MM.1S (cell line): ENCODE results near the gene CILP2.

ENCODE experiments used
- DNase-seq: peaks from one replicate; pipeline ENCODE4 v3.0.0-alpha.2; 2015
- H2AFZ ChIP-seq: fragments of 300-600 bp; sonication (generic); 2 replicates; pipeline ENCODE4 v1.6.0; 2016; ENCODE audit warnings: antibody characterized with exemption, low read length
- H3F3A ChIP-seq: fragments of 300-600 bp; sonication (generic); 2 replicates; pipeline ENCODE4 v1.6.1; 2016; ENCODE audit warnings: mild to moderate bottlenecking, antibody characterized with exemption, low read length, moderate library complexity, mixed read lengths; ENCODE audit not compliant: insufficient read depth
- H3K27ac ChIP-seq: fragments of 300-600 bp; sonication (generic); 2 replicates; pipeline ENCODE4 v1.5.1; 2016; ENCODE audit warnings: mild to moderate bottlenecking, low read length
- H3K27me3 ChIP-seq: fragments of 300-600 bp; sonication (generic); replicated peaks from 2 replicates; pipeline ENCODE4 v1.6.0; 2016; ENCODE audit warnings: low read length; ENCODE audit not compliant: insufficient read depth
- H3K36me3 ChIP-seq: fragments of 300-600 bp; sonication (generic); replicated peaks from 2 replicates; pipeline ENCODE4 v1.6.1; 2016; ENCODE audit warnings: mild to moderate bottlenecking, low read length, mixed read lengths; ENCODE audit not compliant: insufficient read depth
- H3K4me1 ChIP-seq: fragments of 300-600 bp; sonication (generic); 2 replicates; pipeline ENCODE4 v1.6.1; 2016; ENCODE audit warnings: low read length, mixed read lengths
- H3K4me2 ChIP-seq: fragments of 300-600 bp; sonication (generic); 2 replicates; pipeline ENCODE4 v1.6.0; 2016; ENCODE audit warnings: low read depth, low read length
- H3K4me3 ChIP-seq: fragments of 300-600 bp; sonication (generic); 2 replicates; pipeline ENCODE4 v1.5.1; 2016; ENCODE audit warnings: low read length, mixed read lengths
- H3K79me2 ChIP-seq: fragments of 300-600 bp; sonication (generic); 2 replicates; pipeline ENCODE4 v1.6.1; 2016; ENCODE audit warnings: mixed run types, low read length, mixed read lengths
- H3K9ac ChIP-seq: fragments of 300-600 bp; sonication (generic); 2 replicates; pipeline ENCODE4 v1.6.1; 2016; ENCODE audit warnings: low read length, mixed read lengths
- H3K9me2 ChIP-seq: fragments of 300-600 bp; sonication (generic); replicated peaks from 2 replicates; pipeline ENCODE4 v1.6.1; 2016; ENCODE audit warnings: mild to moderate bottlenecking, low read length, mixed read lengths; ENCODE audit not compliant: insufficient read depth
- H3K9me3 ChIP-seq: fragments of 300-600 bp; sonication (generic); replicated peaks from 2 replicates; pipeline ENCODE4 v1.6.1; 2016; ENCODE audit warnings: mild to moderate bottlenecking, low read length, mixed read lengths; ENCODE audit not compliant: insufficient read depth
- H4K20me1 ChIP-seq: fragments of 300-600 bp; sonication (generic); 2 replicates; pipeline ENCODE4 v1.6.1; 2016; ENCODE audit warnings: mild to moderate bottlenecking, low read length, moderate library complexity, mixed read lengths; ENCODE audit not compliant: insufficient read depth
- EZH2 ChIP-seq: fragments of 300-600 bp; sonication (generic); optimal IDR thresholded peaks from 2 replicates; pipeline ENCODE3; 2017; ENCODE audit warnings: low read depth, mild to moderate bottlenecking, antibody characterized with exemption, low read length, mixed read lengths
- EZH2phosphoT487 ChIP-seq: fragments of 300-600 bp; sonication (generic); IDR thresholded peaks from 2 replicates; pipeline ENCODE4 v1.6.1; 2018; ENCODE audit warnings: antibody characterized with exemption, low read length
- TF ChIP-seq, protein P1 (sequence below): fragments of 300-600 bp; sonication (generic); IDR thresholded peaks from 2 replicates; pipeline ENCODE4 v1.5.1; 2016; ENCODE audit warnings: antibody characterized with exemption, low read length, mixed read lengths

CILP2 gene

GRCh38 chr19:19552798-19553197, 14.7 kb downstream of the CILP2 start:
- Histone ChIP-seq H3K4me3 (no peak overlapping the region), H3F3A (no peaks in the 10 kb centered on the region), H3K27ac (no peak overlapping the region), H3K36me3 (no peaks in the 10 kb centered on the region), H3K27me3 (peaks cover 13% of the 10 kb centered on the region), H2AFZ (no peak overlapping the region), H3K9ac (no peak overlapping the region), H4K20me1 (no peaks in the 10 kb centered on the region), H3K79me2 (no peaks in the 10 kb centered on the region), H3K4me1 (no peaks in the 10 kb centered on the region), H3K4me2 (no peak overlapping the region), H3K9me3 (no peaks in the 10 kb centered on the region), H3K9me2 (no peaks in the 10 kb centered on the region)
- DNase-seq = peak; percentile 8
- no peak for TF ChIP-seq EZH2
- TF ChIP-seq, protein P1, sequence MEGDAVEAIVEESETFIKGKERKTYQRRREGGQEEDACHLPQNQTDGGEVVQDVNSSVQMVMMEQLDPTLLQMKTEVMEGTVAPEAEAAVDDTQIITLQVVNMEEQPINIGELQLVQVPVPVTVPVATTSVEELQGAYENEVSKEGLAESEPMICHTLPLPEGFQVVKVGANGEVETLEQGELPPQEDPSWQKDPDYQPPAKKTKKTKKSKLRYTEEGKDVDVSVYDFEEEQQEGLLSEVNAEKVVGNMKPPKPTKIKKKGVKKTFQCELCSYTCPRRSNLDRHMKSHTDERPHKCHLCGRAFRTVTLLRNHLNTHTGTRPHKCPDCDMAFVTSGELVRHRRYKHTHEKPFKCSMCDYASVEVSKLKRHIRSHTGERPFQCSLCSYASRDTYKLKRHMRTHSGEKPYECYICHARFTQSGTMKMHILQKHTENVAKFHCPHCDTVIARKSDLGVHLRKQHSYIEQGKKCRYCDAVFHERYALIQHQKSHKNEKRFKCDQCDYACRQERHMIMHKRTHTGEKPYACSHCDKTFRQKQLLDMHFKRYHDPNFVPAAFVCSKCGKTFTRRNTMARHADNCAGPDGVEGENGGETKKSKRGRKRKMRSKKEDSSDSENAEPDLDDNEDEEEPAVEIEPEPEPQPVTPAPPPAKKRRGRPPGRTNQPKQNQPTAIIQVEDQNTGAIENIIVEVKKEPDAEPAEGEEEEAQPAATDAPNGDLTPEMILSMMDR = peak; percentile 40

DNA sequence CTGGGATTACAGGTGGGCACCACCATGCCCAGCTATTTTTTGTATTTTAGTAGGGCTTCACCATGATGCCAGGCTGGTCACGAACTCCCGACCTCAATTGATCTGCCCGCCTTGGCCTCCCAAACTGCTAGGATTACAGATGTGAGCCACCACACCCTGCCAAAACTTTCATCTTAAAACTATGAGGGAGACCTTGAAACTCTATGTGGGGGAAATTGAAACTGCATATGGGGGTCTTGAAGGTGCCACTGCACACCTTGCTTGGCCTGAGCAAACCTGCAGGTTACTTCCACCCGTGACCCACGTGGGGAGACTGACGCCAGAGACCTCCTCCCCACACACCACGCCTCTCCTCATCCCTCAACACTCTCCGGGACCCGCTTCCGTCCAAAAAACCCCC, 15.6 kb downstream of the CILP2 start:
- no peak overlapping the region for H3K27ac ChIP-seq
- H3F3A ChIP-seq = no peaks in the 10 kb centered on the region
- DNase-seq = no peak
- H3K9me3 ChIP-seq = no peaks in the 10 kb centered on the region
- H4K20me1 ChIP-seq = no peaks in the 10 kb centered on the region
- no peak overlapping the region for H3K4me3 ChIP-seq
- no peaks in the 10 kb centered on the region for H3K36me3 ChIP-seq
- no peak overlapping the region for H3K9ac ChIP-seq
- H3K4me2 ChIP-seq = no peak overlapping the region
- no peak overlapping the region for H2AFZ ChIP-seq
- TF ChIP-seq EZH2phosphoT487 (no peak), EZH2 (no peak)
- TF ChIP-seq, protein P1 = no peak
- H3K79me2 ChIP-seq = no peaks in the 10 kb centered on the region
- no peaks in the 10 kb centered on the region for H3K9me2 ChIP-seq
- peaks cover 13% of the 10 kb centered on the region for H3K27me3 ChIP-seq
- H3K4me1 ChIP-seq = no peaks in the 10 kb centered on the region

DNA sequence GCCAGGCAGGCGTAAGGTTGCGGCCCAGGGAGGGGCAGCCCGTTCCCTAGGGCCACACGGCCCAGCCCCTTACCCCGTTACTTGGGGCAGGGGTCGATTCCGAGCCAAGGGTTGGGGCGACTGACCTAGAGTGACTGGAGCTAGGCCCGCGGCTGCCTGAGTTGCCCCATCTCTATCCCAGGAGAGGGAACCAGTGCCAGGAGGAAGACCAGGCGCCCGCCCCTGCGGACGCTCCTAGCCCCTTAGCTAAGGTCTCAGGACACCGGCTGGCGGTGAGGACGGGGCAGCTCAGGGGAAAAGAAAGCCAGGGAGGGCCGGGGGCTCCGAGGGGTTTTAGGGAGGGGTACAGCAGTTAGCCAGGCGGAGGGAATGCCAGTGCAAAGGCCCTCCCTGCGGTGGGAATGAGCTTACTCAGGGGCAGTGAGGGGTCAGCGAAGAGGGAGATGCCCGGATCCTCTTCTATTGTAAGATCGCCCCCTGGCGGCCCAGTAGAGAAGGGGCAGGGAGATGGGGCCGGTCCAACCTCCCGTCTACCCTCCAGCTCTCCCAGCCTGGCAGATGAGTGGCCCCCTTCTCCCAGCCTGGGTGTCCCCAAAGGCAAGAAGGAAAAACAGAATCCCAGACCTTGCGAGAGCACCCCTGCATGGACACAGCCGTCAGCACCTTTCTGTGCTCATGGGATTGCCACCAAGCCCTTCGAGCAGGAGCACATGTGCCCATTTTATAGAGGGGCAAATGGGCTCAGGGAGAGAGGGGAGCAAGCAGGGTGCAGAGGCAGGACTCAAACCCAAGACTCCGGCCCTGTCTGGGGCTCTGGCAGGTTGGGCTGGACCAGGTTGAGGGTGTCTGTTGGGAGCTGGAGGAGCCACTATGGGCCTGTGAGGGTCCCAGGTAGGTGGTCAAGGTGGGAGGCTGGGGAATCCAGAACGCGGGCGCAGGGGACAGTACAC, 16.3 kb downstream of the CILP2 start:
- no peaks in the 10 kb centered on the region for H3K9me3 ChIP-seq
- H3K79me2 ChIP-seq = no peaks in the 10 kb centered on the region
- no peak overlapping the region for H3K4me2 ChIP-seq
- H2AFZ ChIP-seq = no peak overlapping the region
- TF ChIP-seq EZH2phosphoT487 (no peak), EZH2 (no peak)
- TF ChIP-seq, protein P1 = peak; percentile 62
- H3K27ac ChIP-seq = no peak overlapping the region
- H3K9me2 ChIP-seq = no peaks in the 10 kb centered on the region
- H4K20me1 ChIP-seq = no peaks in the 10 kb centered on the region
- DNase-seq = no peak
- H3K36me3 ChIP-seq = no peaks in the 10 kb centered on the region
- H3K4me1 ChIP-seq = no peaks in the 10 kb centered on the region
- no peak overlapping the region for H3K9ac ChIP-seq
- peaks cover 10% of the 10 kb centered on the region for H3K27me3 ChIP-seq
- no peak overlapping the region for H3K4me3 ChIP-seq
- H3F3A ChIP-seq = no peaks in the 10 kb centered on the region
